H1 (cell line): Measurements from ENCODE around the gene EXOC2. TPM values are rescaled to one million over a fixed set of nuclear protein-coding genes. Genes with fewer than 3 reads are reported as not detected.

Source experiments
- CTCF ChIA-PET: fragments of 300-600 bp; sonication (Branson Sonifier 250); formaldehyde crosslinking; loops from one replicate; lab custom pipeline; 2021; ENCODE audit not compliant: partially characterized antibody; lab: Charles Lee
- POLR2A ChIA-PET: fragments of 300-600 bp; sonication (Branson Sonifier 250); formaldehyde crosslinking; loops from one replicate; lab custom pipeline; 2021; ENCODE audit warnings: inconsistent platforms; ENCODE audit not compliant: partially characterized antibody; lab: Charles Lee
- DNase-seq, 2 experiments: peaks; one replicate each; pipeline versions ENCODE4 v3.0.0 to v3.0.0-alpha.2; 2010 to 2022; ENCODE audit warnings: low spot score in 2 of 2, low read depth in 1 of 2, mixed read lengths in 1 of 2
- FAIRE-seq: peaks from 2 replicates; lab custom pipeline; 2011; peaks lifted over from hg19 to GRCh38; lab: Jason Lieb, UNC
- H2AFZ ChIP-seq: 2 replicates; pipeline ENCODE4 v1.8.1; 2012; ENCODE audit warnings: low read length, inconsistent platforms
- H2AK5ac ChIP-seq: 2 replicates; pipeline ENCODE4 v1.6.1; 2013; ENCODE audit warnings: low read depth, low read length
- H2BK120ac ChIP-seq: replicated peaks from 2 replicates; pipeline ENCODE3; 2013; ENCODE audit warnings: low read depth, low read length, inconsistent platforms
- H2BK12ac ChIP-seq: 2 replicates; pipeline ENCODE4 v1.6.1; 2013; ENCODE audit warnings: low read depth, low read length
- H2BK15ac ChIP-seq: 2 replicates; pipeline ENCODE4 v1.6.1; 2013; ENCODE audit warnings: low read length
- H2BK20ac ChIP-seq: 2 replicates; pipeline ENCODE4 v1.6.1; 2013; ENCODE audit warnings: low read length
- H2BK5ac ChIP-seq: 2 replicates; pipeline ENCODE4 v1.6.1; 2013; ENCODE audit warnings: low read depth, low read length
- H3K14ac ChIP-seq: 2 replicates; pipeline ENCODE4 v1.6.1; 2013; ENCODE audit warnings: inconsistent platforms; ENCODE audit not compliant: insufficient read length
- H3K18ac ChIP-seq: 2 replicates; pipeline ENCODE4 v1.6.1; 2013; ENCODE audit warnings: low read length; ENCODE audit errors: extremely low read depth
- H3K23ac ChIP-seq: 2 replicates; pipeline ENCODE4 v1.6.1; 2013; ENCODE audit warnings: inconsistent platforms; ENCODE audit not compliant: insufficient read length
- H3K23me2 ChIP-seq: 2 replicates; pipeline ENCODE4 v1.6.1; 2013; ENCODE audit warnings: low read depth, low read length
- H3K27ac ChIP-seq: 2 replicates; pipeline ENCODE4 v1.6.1; 2011; ENCODE audit warnings: low read depth, low read length, inconsistent platforms
- H3K27me3 ChIP-seq, 4 experiments: replicated peaks in 1 of 4; 1 replicate in 1 of 4; 2 replicates in 3 of 4; pipeline versions ENCODE4 v1.6.1 to v1.8.1; 2011 to 2013; ENCODE audit warnings: low read length in 3 of 4, mild to moderate bottlenecking in 3 of 4, inconsistent platforms in 2 of 4, mixed read lengths in 2 of 4, moderate library complexity in 1 of 4; ENCODE audit not compliant: control insufficient read depth in 3 of 4, insufficient read depth in 3 of 4; ENCODE audit errors: extremely low read depth in 1 of 4
- H3K36me3 ChIP-seq, 4 experiments: 2 replicates each; pipeline versions ENCODE4 v1.6.1 to v1.8.1; 2011 to 2013; ENCODE audit warnings: mild to moderate bottlenecking in 4 of 4, low read length in 3 of 4, moderate library complexity in 2 of 4, control low read depth in 1 of 4, inconsistent platforms in 1 of 4; ENCODE audit not compliant: insufficient read depth in 4 of 4, control insufficient read depth in 2 of 4
- H3K4ac ChIP-seq: replicated peaks from 2 replicates; pipeline ENCODE3; 2013; ENCODE audit warnings: low read length, low read depth, mixed read lengths, inconsistent platforms; ENCODE audit not compliant: insufficient read length
- H3K4me1 ChIP-seq, 4 experiments: replicated peaks in 1 of 4; 1 replicate in 1 of 4; 2 replicates in 3 of 4; pipeline versions ENCODE4 v1.6.1 to v1.8.1; 2011 to 2013; ENCODE audit warnings: low read length in 3 of 4, inconsistent platforms in 2 of 4, mixed read lengths in 1 of 4; ENCODE audit not compliant: insufficient read depth in 4 of 4, control insufficient read depth in 3 of 4
- H3K4me2 ChIP-seq, 2 experiments: 2 replicates each; pipeline versions ENCODE4 v1.6.1 to v1.8.1; 2011 to 2013; ENCODE audit warnings: low read depth in 2 of 2, low read length in 2 of 2, control low read depth in 1 of 2, inconsistent platforms in 1 of 2, mild to moderate bottlenecking in 1 of 2; ENCODE audit not compliant: insufficient read depth in 1 of 2
- H3K4me3 ChIP-seq, 4 experiments: fragments of 200-600, 300-600 bp in 1 of 4; sonication (generic), shearing (Covaris generic), sonication (Bioruptor Twin) in 1 of 4; 2 replicates each; pipeline versions ENCODE4 v1.5.1 to v1.8.1; 2011 to 2016; ENCODE audit warnings: low read length in 4 of 4, low read depth in 3 of 4, control low read depth in 2 of 4, inconsistent platforms in 2 of 4, mild to moderate bottlenecking in 2 of 4, mixed read lengths in 1 of 4, moderate library complexity in 1 of 4; ENCODE audit not compliant: insufficient read depth in 2 of 4; ENCODE audit errors: extremely low read depth in 1 of 4
- H3K56ac ChIP-seq: replicated peaks from 2 replicates; pipeline ENCODE3; 2013; ENCODE audit warnings: low read depth, mild to moderate bottlenecking, mixed read lengths, low read length, inconsistent platforms; ENCODE audit not compliant: insufficient read length
- H3K79me1 ChIP-seq: 2 replicates; pipeline ENCODE4 v1.6.1; 2013; ENCODE audit warnings: low read depth, low read length, control low read depth
- H3K79me2 ChIP-seq, 2 experiments: 2 replicates each; pipeline versions ENCODE4 v1.6.1 to v1.8.1; 2012 to 2013; ENCODE audit warnings: low read length in 2 of 2, mild to moderate bottlenecking in 2 of 2, inconsistent platforms in 1 of 2; ENCODE audit not compliant: insufficient read depth in 2 of 2, control insufficient read depth in 1 of 2
- H3K9ac ChIP-seq, 4 experiments: replicated peaks in 1 of 4; 1 replicate in 1 of 4; 2 replicates in 3 of 4; pipeline versions ENCODE4 v1.6.1 to v1.8.1; 2011 to 2013; ENCODE audit warnings: low read depth in 3 of 4, low read length in 3 of 4, control low read depth in 2 of 4, mild to moderate bottlenecking in 2 of 4, moderate library complexity in 2 of 4, inconsistent platforms in 1 of 4; ENCODE audit errors: extremely low read depth in 1 of 4
- H3K9me3 ChIP-seq, 2 experiments: 2 replicates each; pipeline versions ENCODE4 v1.6.1 to v1.8.1; 2012 to 2013; ENCODE audit warnings: mild to moderate bottlenecking in 2 of 2, moderate library complexity in 2 of 2, control low read depth in 1 of 2, inconsistent platforms in 1 of 2, low read depth in 1 of 2, low read length in 1 of 2, mixed read lengths in 1 of 2; ENCODE audit not compliant: insufficient read depth in 2 of 2
- H4K20me1 ChIP-seq, 2 experiments: replicated peaks in 1 of 2; 2 replicates each; pipeline versions ENCODE3 to v1.8.1; 2011 to 2013; ENCODE audit warnings: inconsistent platforms in 2 of 2, low read length in 2 of 2, mild to moderate bottlenecking in 1 of 2; ENCODE audit not compliant: insufficient read depth in 2 of 2, control insufficient read depth in 1 of 2
- H4K5ac ChIP-seq: 2 replicates; pipeline ENCODE4 v1.6.1; 2013; ENCODE audit warnings: low read length, low read depth, mixed read lengths, inconsistent platforms; ENCODE audit not compliant: insufficient read length
- H4K8ac ChIP-seq: 2 replicates; pipeline ENCODE4 v1.8.0; 2013; ENCODE audit warnings: mild to moderate bottlenecking, moderate library complexity, low read length, inconsistent platforms; ENCODE audit not compliant: insufficient read depth; ENCODE audit errors: extremely low read depth
- H4K91ac ChIP-seq: replicated peaks from 2 replicates; pipeline ENCODE3; 2013; ENCODE audit warnings: low read length, mixed read lengths, inconsistent platforms; ENCODE audit not compliant: insufficient read length
- BCL11A ChIP-seq, 2 experiments: IDR thresholded peaks; one replicate each; pipeline ENCODE4 v1.6.1; 2011; ENCODE audit warnings: low read depth in 2 of 2, low read length in 2 of 2, mild to moderate bottlenecking in 2 of 2
- CBX8 ChIP-seq: fragments of 300-800, 300-1000 bp; sonication (generic); IDR thresholded peaks from 2 replicates; pipeline ENCODE4 v1.7.1; 2016; ENCODE audit warnings: low read depth, low read length, borderline replicate concordance
- GTF2F1 ChIP-seq: IDR thresholded peaks from 2 replicates; pipeline ENCODE4 v1.6.1; 2012; ENCODE audit warnings: low read depth, low read length, improper control_type of control experiment, borderline replicate concordance
- JUND ChIP-seq: IDR thresholded peaks from 2 replicates; pipeline ENCODE4 v1.6.1; 2011; ENCODE audit warnings: mild to moderate bottlenecking, improper control_type of control experiment, low read length
- POLR2AphosphoS5 ChIP-seq: IDR thresholded peaks from 2 replicates; pipeline ENCODE4 v1.6.1; 2011; ENCODE audit warnings: low read depth, low read length
- RAD21 ChIP-seq, 2 experiments: IDR thresholded peaks in 1 of 2; conservative IDR thresholded peaks in 1 of 2; 2 replicates each; pipeline ENCODE4 v1.6.1; 2011; ENCODE audit warnings: low read depth in 2 of 2, low read length in 2 of 2, improper control_type of control experiment in 1 of 2, inconsistent platforms in 1 of 2, mild to moderate bottlenecking in 1 of 2, moderate library complexity in 1 of 2
- RNF2 ChIP-seq: fragments of 200-900, 300-1000 bp; sonication (generic); IDR thresholded peaks from 2 replicates; pipeline ENCODE4 v1.7.1; 2016; ENCODE audit warnings: borderline replicate concordance, low read depth, mild to moderate bottlenecking, antibody characterized with exemption, low read length; ENCODE audit not compliant: poor library complexity, severe bottlenecking; ENCODE audit errors: missing control alignments
- RXRA ChIP-seq: IDR thresholded peaks from 2 replicates; pipeline ENCODE4 v1.6.1; 2011; ENCODE audit warnings: low read depth, mild to moderate bottlenecking, low read length, moderate library complexity; ENCODE audit not compliant: insufficient read depth
- SAP30 ChIP-seq: fragments of 300-600 bp; sonication (generic); IDR thresholded peaks from 2 replicates; pipeline ENCODE4 v1.7.1; 2012; ENCODE audit warnings: low read length, moderate library complexity, mild to moderate bottlenecking, inconsistent platforms; ENCODE audit not compliant: insufficient read depth, insufficient replicate concordance
- SIN3A ChIP-seq, 2 experiments: IDR thresholded peaks in 1 of 2; conservative IDR thresholded peaks in 1 of 2; 2 replicates each; pipeline ENCODE4 v1.6.1; 2011 to 2012; ENCODE audit warnings: low read length in 2 of 2, improper control_type of control experiment in 1 of 2, low read depth in 1 of 2, mild to moderate bottlenecking in 1 of 2
- ZNF274 ChIP-seq: IDR thresholded peaks from 2 replicates; pipeline ENCODE4 v1.7.0; 2012; ENCODE audit warnings: low read length, borderline replicate concordance; ENCODE audit errors: extremely low read depth
- WGBS, 2 experiments: shearing (Covaris generic) in 1 of 2; methylation state at CpG; one replicate each; pipeline versions ENCODE4 v1.1.6 to v1.1.7; 2013 to 2015; ENCODE audit warnings: low lambda C conversion rate in 2 of 2, mixed read lengths in 2 of 2, inconsistent platforms in 1 of 2, low coverage in 1 of 2, missing lambda C conversion rate in 1 of 2; ENCODE audit not compliant: insufficient replicate concordance in 2 of 2, insufficient coverage in 1 of 2, insufficient read length in 1 of 2; ENCODE audit errors: extremely low coverage in 1 of 2, missing lambda C conversion rate in 1 of 2; 5-methylcytosine and 5-hydroxymethylcytosine counted together
- polyA plus RNA-seq, 7 experiments: library from polyadenylated mRNA; depleted of rRNA in 3 of 7; stranded (reverse) in 5 of 7; unstranded in 2 of 7; fragments of >200 nt in 5 of 7; fragments of 200-250 nt in 2 of 7; gene quantifications; 1 replicate in 5 of 7; 2 replicates in 1 of 7; 4 replicates in 1 of 7; pipeline versions ENCODE4 v1.2.1 to v1.2.3, GENCODE V29; 2011 to 2013; ENCODE audit warnings: missing spikeins in 2 of 7, mixed read lengths in 2 of 7
- total RNA-seq: library from RNA; stranded (reverse); fragmentation: NEBNext Ultra II Directional; extraction: Animal tissue kit (Norgen Biotek cat#: 25700); gene quantifications from 2 replicates; pipeline ENCODE4 v1.2.1, GENCODE V29; 2021

The EXOC2 gene
- total and polyA plus RNA-seq, 2 of the 8 experiments (the other 6 are each of a cell fraction or from before 2014, with no cell fraction given), result 25.5 to 44.4 TPM

DNA sequence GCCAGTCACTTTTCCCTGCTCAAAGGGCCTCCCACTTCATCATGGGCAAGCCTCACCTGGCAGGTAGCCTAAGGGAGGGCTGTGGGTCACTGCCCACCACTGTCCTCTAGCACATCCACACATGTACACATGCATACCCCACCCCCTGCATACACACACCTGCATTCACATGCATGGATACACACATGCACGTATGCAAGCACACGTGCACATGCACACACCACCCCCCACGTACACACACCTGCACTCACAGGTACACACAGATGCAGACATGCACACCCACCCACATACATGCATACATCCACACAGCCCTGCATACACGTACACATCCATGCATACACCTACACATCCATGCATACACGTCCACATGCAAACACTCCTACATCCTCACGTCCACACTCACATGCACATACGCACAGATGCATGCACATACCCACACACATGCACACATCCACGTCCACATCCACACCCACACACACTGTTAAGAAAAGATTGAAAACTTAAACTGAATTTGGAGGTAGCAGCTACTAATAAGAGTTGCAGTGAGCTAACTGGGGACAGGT is 14.0 kb upstream of the EXOC2 start:
- Histone ChIP-seq H3K4me1 (peaks cover 5 to 20% (median 11%) of the 10 kb centered on the region in 4 experiments), H2BK15ac (peak overlapping the region; percentile 66), H3K79me2 (no peaks in the 10 kb centered on the region), H2AK5ac (peak overlapping the region; percentile 95), H4K20me1 (peaks cover 0 to 4% of the 10 kb centered on the region in 2 experiments), H3K23ac (no peak overlapping the region), H3K18ac (peak overlapping the region; percentile 62; the same call in 1 of the 2 replicates), H3K4me3 (no peak overlapping the region), H3K27ac (no peak overlapping the region), H3K4me2 (peak overlapping the region in 1 of 2 experiments; percentile 10; a peak in 1 of 4 replicates), H3K36me3 (no peaks in the 10 kb centered on the region), H4K8ac (no peak overlapping the region), H2AFZ (no peak overlapping the region), H3K9me3 (no peaks in the 10 kb centered on the region), H2BK12ac (peak overlapping the region; percentile 68; the same call in 1 of the 2 replicates), H3K27me3 (peaks cover 0 to 2% (median 0%) of the 10 kb centered on the region in 4 experiments; a peak in 3 of 7 replicates), H2BK20ac (peak overlapping the region; percentile 80), H3K79me1 (no peaks in the 10 kb centered on the region), H3K4ac (peak overlapping the region; percentile 41), H3K14ac (no peak overlapping the region), H3K56ac (peak overlapping the region; percentile 1), H3K9ac (no peak overlapping the region), H2BK5ac (peak overlapping the region; percentile 84), H3K23me2 (peaks cover 12% of the 10 kb centered on the region), H4K5ac (no peak overlapping the region), H4K91ac (peak overlapping the region; percentile 31), H2BK120ac (no peak overlapping the region)
- peak in 1 of 2 experiments; percentile 40 for DNase-seq
- WGBS, 2 experiments, result 81% methylated on average over 8 of the region's 8 CpGs; no CpG with 5 or more reads in 1 of the 2 experiments
- CTCF ChIA-PET, result interaction anchor here (0.7 to 2.3 kb wide), 5 partner anchors 14 to 91 kb away, joined by 3 to 7 read pairs (median 5); partner anchors contain the start of gene EXOC2
- no peak for TF ChIP-seq POLR2AphosphoS5
- TF ChIP-seq BCL11A (IDR thresholded peaks at IDR 0.05; ENCODE audit: low read depth in 2 of 2, low read length in 2 of 2), result no peak
- TF ChIP-seq JUND, result no peak
- TF ChIP-seq GTF2F1, result no peak
- TF ChIP-seq SIN3A (conservative IDR thresholded peaks at IDR 0.05 in 1 of 2, IDR thresholded peaks at IDR 0.05 in 1 of 2; ENCODE audit: low read depth in 1 of 2, low read length in 2 of 2), result no peak
- TF ChIP-seq CBX8, result no peak
- TF ChIP-seq RNF2, result no peak
- TF ChIP-seq ZNF274, result no peak
- TF ChIP-seq RXRA, result no peak
- TF ChIP-seq RAD21 (IDR thresholded peaks at IDR 0.05 in 1 of 2, conservative IDR thresholded peaks at IDR 0.05 in 1 of 2; ENCODE audit: low read depth in 2 of 2, low read length in 2 of 2), result no peak
- TF ChIP-seq SAP30, result no peak
- POLR2A ChIA-PET, result interaction anchor here (0.7 to 1.4 kb wide), 3 partner anchors 8 to 59 kb away, joined by 3 to 5 read pairs (median 3); no protein-coding TSS in a partner anchor
- no peak for FAIRE-seq
